ENCODE results near the gene UPK3A.

DNA sequence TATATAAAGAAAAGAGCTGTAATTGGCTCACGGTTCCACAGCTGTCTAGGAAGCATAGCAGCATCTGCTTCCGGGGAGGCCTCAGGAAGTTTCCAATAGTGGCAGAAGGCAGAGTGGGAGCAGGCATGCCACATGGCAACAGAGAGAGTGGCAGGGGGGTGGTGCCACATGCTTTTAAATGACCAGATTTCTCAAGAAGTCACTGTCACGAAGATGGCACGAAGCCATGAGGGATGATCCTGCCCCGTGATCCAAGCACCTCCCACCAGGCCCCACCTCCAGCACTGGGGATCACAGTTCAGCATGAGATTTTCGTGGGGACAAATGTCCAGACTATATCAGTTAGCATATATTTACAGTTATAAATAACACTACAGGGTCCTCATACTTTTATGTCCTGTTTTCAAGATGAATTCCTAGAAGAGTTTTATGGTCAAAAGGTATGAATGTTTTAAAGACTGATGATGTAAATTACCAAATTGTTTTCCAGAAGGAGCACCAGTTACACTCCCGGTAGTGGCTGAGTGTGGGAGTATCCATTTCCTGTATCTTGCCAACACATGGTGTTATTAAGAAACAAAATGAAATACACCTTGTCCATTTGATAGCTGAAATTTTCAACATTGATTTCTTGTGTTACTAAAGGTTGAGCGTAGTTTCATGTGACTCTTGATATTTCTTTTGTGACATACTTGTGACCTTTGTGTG is 44.2 kb downstream of the UPK3A start:
- TF ChIP-seq, protein P1, sequence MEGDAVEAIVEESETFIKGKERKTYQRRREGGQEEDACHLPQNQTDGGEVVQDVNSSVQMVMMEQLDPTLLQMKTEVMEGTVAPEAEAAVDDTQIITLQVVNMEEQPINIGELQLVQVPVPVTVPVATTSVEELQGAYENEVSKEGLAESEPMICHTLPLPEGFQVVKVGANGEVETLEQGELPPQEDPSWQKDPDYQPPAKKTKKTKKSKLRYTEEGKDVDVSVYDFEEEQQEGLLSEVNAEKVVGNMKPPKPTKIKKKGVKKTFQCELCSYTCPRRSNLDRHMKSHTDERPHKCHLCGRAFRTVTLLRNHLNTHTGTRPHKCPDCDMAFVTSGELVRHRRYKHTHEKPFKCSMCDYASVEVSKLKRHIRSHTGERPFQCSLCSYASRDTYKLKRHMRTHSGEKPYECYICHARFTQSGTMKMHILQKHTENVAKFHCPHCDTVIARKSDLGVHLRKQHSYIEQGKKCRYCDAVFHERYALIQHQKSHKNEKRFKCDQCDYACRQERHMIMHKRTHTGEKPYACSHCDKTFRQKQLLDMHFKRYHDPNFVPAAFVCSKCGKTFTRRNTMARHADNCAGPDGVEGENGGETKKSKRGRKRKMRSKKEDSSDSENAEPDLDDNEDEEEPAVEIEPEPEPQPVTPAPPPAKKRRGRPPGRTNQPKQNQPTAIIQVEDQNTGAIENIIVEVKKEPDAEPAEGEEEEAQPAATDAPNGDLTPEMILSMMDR (IDR thresholded peaks at IDR 0.05; ENCODE audit: low read length), result no peak
- TF ChIP-seq EZH2 (optimal IDR thresholded peaks at IDR 0.05; ENCODE audit: low read depth, low read length), result no peak

Data from MM.1S (cell line).